ENCODE measurements around the gene AUTS2.

- TF ChIP-seq CTCF (IDR thresholded peaks at IDR 0.05; ENCODE audit: insufficient read depth, low read length, poor library complexity, severe bottlenecking) (no peak), EZH2phosphoT487 (conservative IDR thresholded peaks at IDR 0.05; ENCODE audit: low read length) (no peak)
Observed at GRCh38 chr7:69736126-69736810, 138.0 kb downstream of the AUTS2 start.

Measured in SU-DHL-6 (cell line).